Endodermal cell (in vitro differentiated cells): ENCODE results near the gene MYH7B. TPM values are rescaled to one million over a fixed set of nuclear protein-coding genes. Genes with fewer than 3 reads are reported as not detected.

Source experiments
- DNase-seq: peaks from one replicate; pipeline ENCODE4 v3.0.0-alpha.2; 2017
- H3K27ac ChIP-seq: 2 replicates; pipeline ENCODE4 v1.5.1; 2013; ENCODE audit warnings: mild to moderate bottlenecking, low read depth, low read length, moderate library complexity
- H3K27me3 ChIP-seq: 2 replicates; pipeline ENCODE4 v1.6.1; 2013; ENCODE audit warnings: mild to moderate bottlenecking, low read length, moderate library complexity; ENCODE audit not compliant: insufficient read depth, control insufficient read depth, poor library complexity, severe bottlenecking
- H3K36me3 ChIP-seq: 2 replicates; pipeline ENCODE4 v1.7.0; 2013; ENCODE audit warnings: mild to moderate bottlenecking, low read length, moderate library complexity; ENCODE audit not compliant: control insufficient read depth, insufficient read depth
- H3K4me1 ChIP-seq: one replicate; pipeline ENCODE4 v1.7.0; 2013; ENCODE audit warnings: low read length; ENCODE audit not compliant: control insufficient read depth, insufficient read depth
- H3K4me3 ChIP-seq: 2 replicates; pipeline ENCODE4 v1.5.1; 2013; ENCODE audit warnings: mild to moderate bottlenecking, low read length, moderate library complexity
- H3K9ac ChIP-seq: 2 replicates; pipeline ENCODE4 v1.6.1; 2013; ENCODE audit warnings: mild to moderate bottlenecking, low read length, moderate library complexity; ENCODE audit not compliant: poor library complexity, severe bottlenecking; ENCODE audit errors: extremely low read depth
- H3K9me3 ChIP-seq: 2 replicates; pipeline ENCODE4 v1.6.1; 2013; ENCODE audit warnings: mild to moderate bottlenecking, low read length, moderate library complexity; ENCODE audit not compliant: control insufficient read depth
- H3K27ac Mint-ChIP-seq: 2 replicates; pipeline ENCODE4 v1.8.0; 2020; ENCODE audit warnings: mixed read lengths
- H3K27me3 Mint-ChIP-seq: 2 replicates; pipeline ENCODE4 v1.8.0; 2021; ENCODE audit warnings: mild to moderate bottlenecking, mixed read lengths; ENCODE audit not compliant: insufficient read depth
- H3K36me3 Mint-ChIP-seq: 2 replicates; pipeline ENCODE4 v1.8.0; 2020; ENCODE audit warnings: low read depth, mixed read lengths
- H3K4me1 Mint-ChIP-seq: 2 replicates; pipeline ENCODE4 v1.8.0; 2020; ENCODE audit warnings: mixed read lengths
- H3K4me3 Mint-ChIP-seq: 2 replicates; pipeline ENCODE4 v1.8.0; 2020; ENCODE audit warnings: mild to moderate bottlenecking, moderate library complexity, mixed read lengths
- H3K9me3 Mint-ChIP-seq: 2 replicates; pipeline ENCODE4 v1.8.0; 2020; ENCODE audit warnings: mild to moderate bottlenecking, mixed read lengths
- WGBS, 2 experiments: methylation state at CpG; one replicate each; pipeline versions ENCODE4 v1.1.5 to v1.1.7; 2013; ENCODE audit warnings: missing lambda C conversion rate in 2 of 2, mixed read lengths in 1 of 2; ENCODE audit not compliant: insufficient coverage in 1 of 2, insufficient read length in 1 of 2; 5-methylcytosine and 5-hydroxymethylcytosine counted together
- total RNA-seq, 2 donors: library from RNA; stranded (reverse); fragmentation: NEBNext Ultra II Directional in 1 of 2; extraction: Animal tissue kit (Norgen Biotek cat#: 25700) in 1 of 2; gene quantifications; 2 replicates in 1 of 2; 3 replicates in 1 of 2; pipeline ENCODE4 v1.2.1, GENCODE V29; 2021
- TF ChIP-seq, protein P1 (sequence below): fragments of 200-600 bp; sonication (generic); conservative IDR thresholded peaks from 2 replicates; pipeline ENCODE4 v1.5.0; 2021; ENCODE audit warnings: antibody characterized with exemption, mild to moderate bottlenecking

Gene MYH7B
- total RNA-seq, 2 donors from 2014 or later = 0.37 to 0.49 TPM

DNA sequence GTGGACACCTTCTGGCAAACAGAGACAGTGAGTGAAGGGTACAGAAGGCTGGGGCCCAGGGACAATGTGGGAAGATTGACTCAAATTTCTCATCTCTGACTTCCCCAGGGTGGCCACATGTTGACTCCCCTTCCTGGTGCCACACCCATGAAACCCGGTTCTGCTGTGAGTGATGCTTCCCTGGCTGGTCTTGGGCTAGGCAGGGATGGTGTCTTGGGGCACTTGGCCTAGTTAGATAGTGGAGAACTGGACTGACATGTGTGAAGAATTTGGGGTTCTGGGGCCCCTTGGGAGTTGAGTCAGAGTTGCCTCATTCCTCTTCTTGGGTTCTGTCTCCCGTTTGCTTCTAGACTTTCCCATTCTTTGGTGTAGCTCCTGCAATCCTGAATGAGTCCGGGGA lies 34.2 kb upstream of the MYH7B start:
- Histone ChIP-seq H3K27ac (no peak overlapping the region), H3K27me3 (no peaks in the 10 kb centered on the region), H3K4me3 (no peak overlapping the region), H3K9me3 (peaks cover 10% of the 10 kb centered on the region), H3K36me3 (peaks cover 10% of the 10 kb centered on the region), H3K4me1 (peaks cover 3% of the 10 kb centered on the region), H3K9ac (no peak overlapping the region)
- TF ChIP-seq, protein P1, sequence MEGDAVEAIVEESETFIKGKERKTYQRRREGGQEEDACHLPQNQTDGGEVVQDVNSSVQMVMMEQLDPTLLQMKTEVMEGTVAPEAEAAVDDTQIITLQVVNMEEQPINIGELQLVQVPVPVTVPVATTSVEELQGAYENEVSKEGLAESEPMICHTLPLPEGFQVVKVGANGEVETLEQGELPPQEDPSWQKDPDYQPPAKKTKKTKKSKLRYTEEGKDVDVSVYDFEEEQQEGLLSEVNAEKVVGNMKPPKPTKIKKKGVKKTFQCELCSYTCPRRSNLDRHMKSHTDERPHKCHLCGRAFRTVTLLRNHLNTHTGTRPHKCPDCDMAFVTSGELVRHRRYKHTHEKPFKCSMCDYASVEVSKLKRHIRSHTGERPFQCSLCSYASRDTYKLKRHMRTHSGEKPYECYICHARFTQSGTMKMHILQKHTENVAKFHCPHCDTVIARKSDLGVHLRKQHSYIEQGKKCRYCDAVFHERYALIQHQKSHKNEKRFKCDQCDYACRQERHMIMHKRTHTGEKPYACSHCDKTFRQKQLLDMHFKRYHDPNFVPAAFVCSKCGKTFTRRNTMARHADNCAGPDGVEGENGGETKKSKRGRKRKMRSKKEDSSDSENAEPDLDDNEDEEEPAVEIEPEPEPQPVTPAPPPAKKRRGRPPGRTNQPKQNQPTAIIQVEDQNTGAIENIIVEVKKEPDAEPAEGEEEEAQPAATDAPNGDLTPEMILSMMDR = no peak
- no peak for DNase-seq
- Mint-ChIP-seq H3K4me1 (peaks cover 6% of the 10 kb centered on the region), H3K4me3 (no peak overlapping the region), H3K27ac (no peak overlapping the region), H3K27me3 (no peaks in the 10 kb centered on the region), H3K36me3 (peaks cover 32% of the 10 kb centered on the region), H3K9me3 (no peaks in the 10 kb centered on the region)
- 99 to 100% methylated on average over 2 to 3 of the region's 3 CpGs for WGBS, 2 experiments

DNA sequence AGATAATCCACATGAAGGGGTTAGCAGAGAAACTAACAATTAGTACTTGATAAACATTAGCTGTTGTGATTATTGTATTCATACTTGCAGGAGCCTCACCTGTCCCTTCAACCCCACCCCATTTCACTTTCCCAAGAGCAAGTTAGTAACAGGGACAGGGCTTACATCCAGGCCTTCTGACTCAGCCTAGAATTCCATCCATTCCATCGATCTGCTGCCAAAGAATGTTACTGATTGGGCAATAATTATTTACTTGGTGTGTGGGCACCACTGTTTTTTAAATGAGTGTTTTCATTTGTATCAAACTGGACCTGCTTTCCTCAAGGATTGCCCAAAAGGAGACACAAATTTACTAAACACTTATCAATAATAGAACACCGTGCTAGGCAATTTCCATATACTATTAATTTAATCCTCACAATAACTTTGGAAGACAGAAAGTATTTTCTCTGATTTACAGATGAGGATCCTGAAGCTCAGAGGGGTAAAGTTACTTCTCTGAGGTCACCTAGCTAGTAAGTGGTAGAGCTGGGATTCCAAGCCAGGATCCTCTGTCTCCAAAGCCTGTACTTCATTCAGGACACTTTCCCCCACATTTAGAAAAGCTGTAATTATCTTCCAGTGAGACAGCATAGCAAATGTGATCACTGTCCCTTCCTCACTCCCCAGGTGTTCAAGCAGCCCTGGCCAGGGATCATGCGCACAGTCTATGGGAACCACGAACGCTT lies 32.9 kb upstream of the MYH7B start:
- Histone ChIP-seq H3K36me3 (peaks cover 10% of the 10 kb centered on the region), H3K9ac (no peak overlapping the region), H3K4me3 (no peak overlapping the region), H3K9me3 (peaks cover 10% of the 10 kb centered on the region), H3K27ac (no peak overlapping the region), H3K4me1 (no peaks in the 10 kb centered on the region), H3K27me3 (no peaks in the 10 kb centered on the region)
- TF ChIP-seq, protein P1 = no peak
- Mint-ChIP-seq H3K27me3 (no peaks in the 10 kb centered on the region), H3K4me3 (no peak overlapping the region), H3K4me1 (no peaks in the 10 kb centered on the region), H3K9me3 (no peaks in the 10 kb centered on the region), H3K27ac (no peak overlapping the region), H3K36me3 (peaks cover 32% of the 10 kb centered on the region)
- WGBS, 2 experiments = 92 to 100% methylated on average over 1 to 5 of the region's 5 CpGs
- no peak for DNase-seq

DNA sequence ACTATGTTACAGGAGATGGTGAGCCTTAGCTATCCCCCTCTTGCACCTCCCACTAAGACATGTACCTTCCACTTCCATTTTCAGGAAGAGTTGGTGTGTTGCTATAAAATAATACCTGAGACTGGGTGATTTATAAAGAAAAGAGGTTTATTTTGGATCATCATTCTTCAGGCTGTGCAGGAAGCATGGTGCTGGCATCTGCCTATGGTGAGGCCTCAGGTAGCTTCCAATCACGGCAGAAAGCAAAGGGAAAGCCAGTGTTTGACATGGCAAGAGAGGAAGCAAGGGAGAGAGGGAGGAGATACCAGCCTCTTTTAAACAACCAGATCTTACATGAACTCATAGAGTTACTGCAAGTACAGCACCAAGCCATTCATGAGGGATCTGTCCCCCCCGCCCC lies 32.3 kb upstream of the MYH7B start:
- H3K36me3 Mint-ChIP-seq = peaks cover 34% of the 10 kb centered on the region
- no peak overlapping the region for H3K4me3 Mint-ChIP-seq
- no peaks in the 10 kb centered on the region for H3K9me3 Mint-ChIP-seq
- no peak overlapping the region for H3K27ac Mint-ChIP-seq
- H3K9me3 ChIP-seq = peaks cover 10% of the 10 kb centered on the region
- H3K27me3 Mint-ChIP-seq = no peaks in the 10 kb centered on the region
- no peak overlapping the region for H3K9ac ChIP-seq
- no peak overlapping the region for H3K4me3 ChIP-seq
- TF ChIP-seq, protein P1 = no peak
- no peak overlapping the region for H3K27ac ChIP-seq
- no peaks in the 10 kb centered on the region for H3K27me3 ChIP-seq
- H3K4me1 Mint-ChIP-seq = no peaks in the 10 kb centered on the region
- 94% methylated on average over 1 of the region's 2 CpGs; no CpG with 5 or more reads in 1 of the 2 experiments for WGBS, 2 experiments
- H3K4me1 ChIP-seq = no peaks in the 10 kb centered on the region
- no peak for DNase-seq
- H3K36me3 ChIP-seq = peaks cover 11% of the 10 kb centered on the region
